RPMI8226 (cell line): ENCODE data around the gene TEX44.
A peak's percentile ranks its signal among the peaks of the same experiment; 100 is the strongest.
"Not testable (repeated sequence)": the region's sequence is repeated elsewhere in the genome, so short reads cannot be mapped to it uniquely, and the experiment has no call there.

Experiments used
- DNase-seq: peaks from one replicate; pipeline ENCODE4 v3.0.0-alpha.2; 2015

TEX44 gene

GRCh38 chr2:231592636-231593145 lies at the start of gene TEX44:
Gene TEX44 (plus strand): TSS chr2:231592864. CDS start chr2:231592952, 88 bp downstream.
- DNase-seq: no peak

- DNase-seq: peak; percentile 46
Observed at GRCh38 chr2:231545105-231545902, 47.4 kb upstream of the TEX44 start.

- DNase-seq: no peak
Observed at GRCh38 chr2:231546014-231546715, 46.5 kb upstream of the TEX44 start.

- DNase-seq: no peak
Observed at GRCh38 chr2:231547315-231548110, 45.2 kb upstream of the TEX44 start.

- DNase-seq: no peak
Observed at GRCh38 chr2:231548752-231549151, 43.9 kb upstream of the TEX44 start.

- DNase-seq: no peak
Observed at GRCh38 chr2:231549446-231550239, 43.0 kb upstream of the TEX44 start.

GRCh38 chr2:231552752-231553151 lies 39.9 kb upstream of the TEX44 start:
- no peak for DNase-seq

GRCh38 chr2:231554327-231554726 lies 38.3 kb upstream of the TEX44 start:
- DNase-seq: no peak

GRCh38 chr2:231554748-231555545 lies 37.7 kb upstream of the TEX44 start:
- DNase-seq: no peak

- not testable (repeated sequence) for DNase-seq
Observed at GRCh38 chr2:231556496-231556895, 36.2 kb upstream of the TEX44 start.

GRCh38 chr2:231556981-231557380 lies 35.7 kb upstream of the TEX44 start:
- no peak for DNase-seq

GRCh38 chr2:231557571-231558217 lies 35.0 kb upstream of the TEX44 start:
- DNase-seq: peak; percentile 84

GRCh38 chr2:231563378-231563961 lies 29.2 kb upstream of the TEX44 start:
- DNase-seq: peak; percentile 53

GRCh38 chr2:231565887-231566594 lies 26.6 kb upstream of the TEX44 start:
- DNase-seq: no peak

- no peak for DNase-seq
Observed at GRCh38 chr2:231567159-231567558, 25.5 kb upstream of the TEX44 start.

GRCh38 chr2:231568098-231568784 lies 24.4 kb upstream of the TEX44 start:
- no peak for DNase-seq

GRCh38 chr2:231568785-231569435 lies 23.8 kb upstream of the TEX44 start:
- no peak for DNase-seq

- DNase-seq: not testable (repeated sequence)
Observed at GRCh38 chr2:231570915-231571314, 21.7 kb upstream of the TEX44 start.
